Omental fat pad (tissue), 4 donors: ENCODE data around the gene FBLN5. TPM values are rescaled to one million over a fixed set of nuclear protein-coding genes. Genes with fewer than 3 reads are reported as not detected.
"Not testable (repeated sequence)": the region's sequence is repeated elsewhere in the genome, so short reads cannot be mapped to it uniquely, and the experiment has no call there.

Source experiments
- ATAC-seq: fragments of 150-250 bp; one replicate; pipeline ENCODE4 v1.9.1; 2016; ENCODE audit warnings: mild to moderate bottlenecking, moderate library complexity; ENCODE audit not compliant: low FRiP score
- DNase-seq: peaks from one replicate; pipeline ENCODE4 v3.0.0-alpha.2; 2019; ENCODE audit warnings: low spot score
- CTCF ChIP-seq, 3 donors: fragments of 450-650 bp; IDR thresholded peaks; one replicate each; pipeline ENCODE4 v1.5.1; 2016 to 2017; ENCODE audit warnings: antibody characterized with exemption in 3 of 3, mild to moderate bottlenecking in 3 of 3, moderate library complexity in 2 of 3
- total RNA-seq, 4 donors: library from RNA; depleted of rRNA; stranded (reverse); fragments of >200 nt; gene quantifications; one replicate each; pipeline ENCODE4 v1.1.0, GENCODE V29; 2016

Gene FBLN5
- total RNA-seq, 4 donors from 2014 or later = 119 to 282 (median 171) TPM

GRCh38 chr14:91858536-91859275, 88.8 kb downstream of the FBLN5 start:
- TF ChIP-seq CTCF (IDR thresholded peaks at IDR 0.05) = no peak

GRCh38 chr14:91857614-91858013, 89.9 kb downstream of the FBLN5 start:
- ATAC-seq (no peak), DNase-seq (no peak)
- no peak for TF ChIP-seq CTCF (IDR thresholded peaks at IDR 0.05)

More at GRCh38 chr14:91858536-91859275, 88.8 kb downstream of the FBLN5 start:
- no peak for ATAC-seq
- DNase-seq = no peak

- DNase-seq (no peak), ATAC-seq (no peak)
- TF ChIP-seq CTCF (IDR thresholded peaks at IDR 0.05) = no peak
Observed at GRCh38 chr14:91854327-91854934, 93.1 kb downstream of the FBLN5 start.

GRCh38 chr14:91851563-91851962, 95.9 kb downstream of the FBLN5 start:
- ATAC-seq = no peak
- DNase-seq = no peak
- TF ChIP-seq CTCF (IDR thresholded peaks at IDR 0.05) = no peak

GRCh38 chr14:91848504-91849001, 98.9 kb downstream of the FBLN5 start:
- ATAC-seq (peak; percentile 92), DNase-seq (no peak)
- TF ChIP-seq CTCF (IDR thresholded peaks at IDR 0.05) = no peak

GRCh38 chr14:91847693-91848092, 99.8 kb downstream of the FBLN5 start:
- no peak for TF ChIP-seq CTCF (IDR thresholded peaks at IDR 0.05)
- DNase-seq (no peak), ATAC-seq (no peak)

GRCh38 chr14:91845652-91846051, 101.8 kb downstream of the FBLN5 start:
- no peak for TF ChIP-seq CTCF (IDR thresholded peaks at IDR 0.05)
- no peak for DNase-seq
- no peak for ATAC-seq

- not testable (repeated sequence) for ATAC-seq, DNase-seq
Observed at GRCh38 chr14:91845056-91845455, 102.4 kb downstream of the FBLN5 start.
